ENCODE measurements around the gene SERINC5.

Gene SERINC5

DNA sequence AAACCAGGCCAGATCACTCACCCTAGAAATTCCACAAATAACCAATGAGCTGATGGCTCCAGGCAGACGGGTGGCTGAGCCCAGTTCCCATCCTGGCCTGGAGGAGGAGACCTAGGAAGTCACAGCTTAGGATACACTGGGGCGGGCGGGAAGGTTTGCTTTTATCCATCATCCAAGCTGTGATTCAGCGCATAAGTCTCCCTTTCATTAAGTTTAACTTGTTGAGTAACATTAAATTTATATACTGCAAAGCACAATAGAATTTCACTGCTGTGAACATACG, 165.0 kb downstream of the SERINC5 start:
- no peak for DNase-seq

DNA sequence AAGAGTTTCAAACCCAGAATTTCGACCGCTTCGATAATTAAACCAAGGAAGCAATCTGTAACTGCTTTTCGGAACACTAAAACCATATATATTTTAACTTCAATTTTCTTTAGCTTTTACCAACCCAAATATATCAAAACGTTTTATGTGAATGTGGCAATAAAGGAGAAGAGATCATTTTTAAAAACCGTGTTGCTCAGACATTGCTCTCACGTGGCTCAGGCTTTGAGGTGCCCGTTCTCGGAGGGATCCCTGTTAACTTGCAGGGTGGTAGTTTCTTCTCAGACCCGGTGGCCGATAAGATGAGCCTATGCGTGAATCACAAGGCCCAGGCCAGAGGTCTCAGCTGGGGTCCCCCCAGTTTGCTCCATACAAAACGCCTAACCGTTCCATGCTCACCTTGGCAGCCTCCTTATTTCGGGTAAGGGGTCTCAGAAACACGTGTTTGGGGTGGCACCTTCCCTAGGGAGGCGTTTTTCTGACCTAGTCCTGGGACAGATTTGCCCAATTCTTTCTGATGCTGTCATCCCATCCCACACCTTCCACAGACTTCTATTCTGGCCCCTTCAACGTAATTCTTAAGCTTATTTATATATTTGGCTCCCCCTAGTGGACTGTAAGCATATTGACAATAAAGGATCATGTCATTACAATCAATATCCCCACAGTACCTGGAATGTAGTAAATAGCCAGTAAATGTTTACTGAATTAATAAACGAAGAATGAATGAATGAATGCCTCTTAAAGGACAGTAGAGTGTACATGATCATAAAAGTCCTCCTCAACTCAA, 172.6 kb downstream of the SERINC5 start:
- DNase-seq: no peak

DNA sequence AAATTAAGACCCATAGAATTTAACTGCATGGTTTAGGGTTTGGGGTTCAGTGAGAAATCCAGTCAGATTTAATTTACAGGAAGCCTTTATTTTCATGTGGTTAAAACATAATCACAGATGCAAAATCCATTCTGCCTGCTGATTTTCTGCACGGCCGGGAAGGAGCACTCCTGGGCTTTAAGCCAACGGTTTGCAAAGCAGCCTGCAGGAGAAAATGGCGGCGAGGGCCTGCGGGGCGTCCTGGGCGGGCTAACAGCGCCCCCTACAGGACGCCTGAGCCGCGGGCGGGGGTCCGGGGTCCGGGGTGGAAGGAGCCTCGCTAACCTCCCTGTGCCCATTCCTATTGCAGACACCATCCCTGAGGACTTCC, 173.1 kb downstream of the SERINC5 start:
- DNase-seq: peak in 2 of 4 experiments; percentile 35 to 36

DNA sequence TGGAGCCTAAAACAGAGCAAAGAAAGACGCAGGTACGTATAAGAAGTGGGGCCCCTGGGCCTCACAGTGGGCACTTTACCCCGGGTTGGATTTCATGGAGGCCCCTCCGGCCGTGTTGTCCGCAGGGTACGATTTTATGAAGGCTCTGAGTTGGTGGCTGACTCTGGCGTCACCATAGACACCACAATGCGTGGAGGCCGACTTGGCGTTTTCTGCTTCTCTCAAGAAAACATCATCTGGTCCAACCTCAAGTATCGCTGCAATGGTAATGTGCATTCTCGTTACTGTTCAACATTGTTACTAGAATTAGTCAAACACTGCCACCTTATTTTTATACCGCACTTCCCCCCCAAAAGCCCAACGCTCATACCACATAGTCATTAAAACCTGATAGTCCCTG, 173.6 kb downstream of the SERINC5 start:
- DNase-seq: no peak

DNA sequence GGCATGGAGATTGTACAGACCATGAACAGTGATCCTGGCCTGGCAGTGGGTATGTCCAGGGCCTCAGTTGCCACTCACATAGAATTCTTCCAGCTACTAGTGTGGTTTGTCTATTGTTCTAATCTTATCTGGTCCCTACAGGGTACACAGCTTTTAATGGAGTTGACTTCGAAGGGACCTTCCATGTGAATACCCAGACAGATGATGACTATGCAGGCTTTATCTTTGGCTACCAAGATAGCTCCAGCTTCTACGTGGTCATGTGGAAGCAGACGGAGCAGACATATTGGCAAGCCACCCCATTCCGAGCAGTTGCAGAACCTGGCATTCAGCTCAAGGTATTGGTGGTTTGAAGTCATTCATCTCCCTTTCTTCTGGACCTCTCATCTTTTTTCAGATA, 176.9 kb downstream of the SERINC5 start:
- no peak for DNase-seq

DNA sequence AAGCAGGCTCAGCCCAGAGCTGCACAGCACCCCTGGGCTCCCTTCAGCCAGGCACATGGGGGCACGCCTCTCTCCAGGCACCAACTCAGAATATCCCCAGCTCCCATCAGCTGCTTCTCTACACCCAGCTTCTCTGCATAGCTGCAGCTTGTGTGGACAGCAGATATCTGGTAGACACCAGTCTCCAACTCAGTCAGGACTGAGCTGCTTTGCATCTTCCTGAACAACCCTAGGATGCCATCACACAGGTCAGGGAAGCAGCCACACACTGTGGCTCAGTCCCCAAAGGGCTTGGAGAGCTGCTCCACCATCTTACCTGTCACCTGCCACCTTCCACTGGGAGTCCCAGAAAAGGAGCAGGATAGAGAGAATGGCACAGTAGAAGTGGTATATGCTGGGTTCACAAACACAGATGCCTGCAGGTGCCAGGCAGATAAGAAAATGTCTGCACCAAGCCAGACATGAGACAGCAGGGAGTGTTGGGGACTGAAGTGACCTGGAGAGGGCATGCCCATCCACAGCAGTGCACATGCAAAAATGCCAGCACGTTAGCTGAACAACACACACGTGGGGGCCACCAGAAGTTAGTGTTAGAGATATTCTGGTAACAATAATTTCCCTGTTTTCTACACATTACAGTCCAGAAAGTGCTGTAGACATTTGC, 178.7 kb downstream of the SERINC5 start:
- no peak for DNase-seq

DNA sequence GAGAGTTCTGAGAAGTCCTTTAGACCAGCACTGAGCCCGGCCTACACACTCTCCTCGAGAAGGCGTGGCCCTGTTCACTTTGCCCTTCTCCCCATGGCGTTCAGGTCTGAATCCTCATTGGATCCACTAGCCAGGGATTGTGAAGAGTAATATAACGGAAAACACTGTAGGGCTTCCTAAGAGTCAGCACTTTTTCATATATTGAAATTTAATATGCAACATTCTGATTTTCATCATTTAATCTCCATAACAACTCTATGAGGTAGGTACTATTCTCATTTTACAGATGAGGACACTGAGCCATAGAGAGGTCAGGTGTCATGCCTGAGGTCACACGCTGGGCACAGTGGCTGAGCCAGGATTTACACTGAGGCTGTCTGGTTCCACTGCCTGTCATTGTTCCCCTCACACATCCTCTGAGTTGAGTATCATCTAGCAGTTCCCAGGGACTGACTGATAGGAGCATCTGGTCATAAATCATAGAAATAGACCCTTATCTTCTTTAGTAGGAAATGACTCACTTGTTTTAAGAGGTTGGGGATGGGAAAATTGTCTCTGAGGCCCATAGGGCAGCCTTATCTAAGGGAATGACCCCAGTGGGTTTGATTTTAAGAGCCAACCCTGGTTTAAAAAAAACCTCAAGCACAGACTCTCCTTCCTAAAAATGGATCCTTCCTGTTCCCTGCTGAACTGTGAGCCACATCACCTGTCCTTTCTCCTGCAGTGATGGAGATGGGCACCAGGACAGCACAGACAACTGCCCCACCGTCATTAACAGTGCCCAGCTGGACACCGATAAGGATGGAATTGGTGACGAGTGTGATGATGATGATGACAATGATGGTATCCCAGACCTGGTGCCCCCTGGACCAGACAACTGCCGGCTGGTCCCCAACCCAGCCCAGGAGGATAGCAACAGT, 179.5 kb downstream of the SERINC5 start:
- DNase-seq: no peak

DNA sequence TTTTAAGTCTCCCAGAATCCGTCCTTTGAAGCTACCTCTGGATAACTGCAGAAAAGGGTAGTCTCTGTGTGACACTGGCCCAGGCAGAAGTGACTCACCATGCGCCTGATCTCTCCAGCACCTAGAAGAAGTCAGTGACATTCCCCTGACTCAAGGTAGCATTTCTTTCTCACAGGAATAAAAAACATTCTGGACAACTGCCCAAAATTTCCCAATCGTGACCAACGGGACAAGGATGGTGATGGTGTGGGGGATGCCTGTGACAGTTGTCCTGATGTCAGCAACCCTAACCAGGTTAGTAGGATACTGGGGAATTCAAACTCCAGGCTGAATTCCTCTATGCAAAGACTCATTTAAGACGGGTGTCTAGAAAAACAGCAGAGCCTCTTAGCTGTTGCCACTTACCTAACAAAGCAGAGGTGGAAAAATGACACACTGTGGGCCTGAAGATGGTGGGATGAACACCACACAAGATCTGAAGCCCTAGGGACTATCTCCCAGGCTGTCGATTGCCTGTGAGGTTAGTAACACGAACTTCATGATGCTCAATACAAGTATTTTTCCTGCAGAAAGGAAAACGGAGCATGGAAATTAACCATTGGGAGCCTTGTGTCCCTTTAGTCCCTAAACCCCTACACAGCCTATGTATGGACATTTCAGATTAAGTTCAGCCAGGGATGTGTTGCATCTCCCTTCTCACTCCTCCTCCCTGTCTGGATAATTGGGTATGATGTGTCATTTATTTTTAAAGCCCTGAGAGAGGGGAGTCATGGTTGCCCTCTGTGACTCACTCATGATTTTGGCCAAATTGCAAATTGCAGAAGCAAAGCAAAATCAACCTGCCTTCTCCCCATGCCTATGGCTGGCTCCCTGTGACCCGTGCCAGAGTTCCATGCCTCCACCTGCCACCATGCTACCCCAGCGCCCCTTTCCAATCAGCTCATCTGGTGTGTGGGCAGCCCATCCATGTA, 183.5 kb downstream of the SERINC5 start:
- no peak for DNase-seq

DNA sequence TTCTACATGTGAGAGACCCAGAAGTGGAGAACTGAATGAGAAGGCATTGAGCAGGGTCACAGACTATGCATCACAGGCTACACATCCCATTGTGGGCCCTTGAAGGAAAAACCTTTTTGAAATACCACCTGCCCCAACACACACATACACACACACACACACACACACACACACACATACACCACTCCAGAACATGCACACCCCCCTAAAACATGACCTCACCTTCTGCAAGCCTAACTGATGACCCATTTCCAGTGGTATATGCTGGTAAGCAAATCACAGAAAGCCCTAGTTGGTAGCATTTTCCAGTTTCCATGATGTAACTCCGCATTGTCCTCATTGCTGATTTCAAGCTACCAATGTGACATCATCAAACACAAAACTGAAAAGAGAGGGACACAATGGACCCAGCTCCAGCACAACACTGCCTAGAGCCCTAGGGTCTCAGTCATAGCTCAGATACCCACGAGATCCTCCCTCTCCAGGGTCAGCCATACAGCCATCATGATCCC, 184.3 kb downstream of the SERINC5 start:
- DNase-seq: no peak

DNA sequence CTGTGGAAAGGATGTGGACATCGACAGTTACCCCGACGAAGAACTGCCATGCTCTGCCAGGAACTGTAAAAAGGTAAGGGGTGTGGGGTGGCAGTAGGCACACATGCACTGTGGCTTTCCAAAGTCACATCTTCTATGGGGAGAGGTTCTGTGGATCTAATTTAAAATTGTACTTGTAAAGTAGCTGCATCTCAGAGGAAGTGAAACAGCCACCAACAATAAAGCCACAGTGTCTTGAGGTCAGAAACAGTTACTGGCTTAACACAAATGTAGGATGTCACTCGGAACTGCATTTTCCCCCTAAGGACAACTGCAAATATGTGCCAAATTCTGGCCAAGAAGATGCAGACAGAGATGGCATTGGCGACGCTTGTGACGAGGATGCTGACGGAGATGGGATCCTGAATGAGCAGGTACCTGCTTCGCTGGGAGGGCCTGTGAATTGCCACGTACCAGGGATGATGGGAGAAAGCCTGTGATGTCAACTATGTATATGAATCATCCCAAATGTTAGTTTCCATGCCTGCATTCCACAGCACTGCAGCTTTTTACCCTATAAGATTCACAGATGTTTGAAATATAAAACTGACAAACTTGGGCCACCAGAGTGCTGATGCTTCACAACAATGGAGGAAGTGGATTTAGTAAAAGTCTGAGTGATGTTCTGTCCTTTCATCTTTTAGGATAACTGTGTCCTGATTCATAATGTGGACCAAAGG, 185.4 kb downstream of the SERINC5 start:
- DNase-seq: no peak

DNA sequence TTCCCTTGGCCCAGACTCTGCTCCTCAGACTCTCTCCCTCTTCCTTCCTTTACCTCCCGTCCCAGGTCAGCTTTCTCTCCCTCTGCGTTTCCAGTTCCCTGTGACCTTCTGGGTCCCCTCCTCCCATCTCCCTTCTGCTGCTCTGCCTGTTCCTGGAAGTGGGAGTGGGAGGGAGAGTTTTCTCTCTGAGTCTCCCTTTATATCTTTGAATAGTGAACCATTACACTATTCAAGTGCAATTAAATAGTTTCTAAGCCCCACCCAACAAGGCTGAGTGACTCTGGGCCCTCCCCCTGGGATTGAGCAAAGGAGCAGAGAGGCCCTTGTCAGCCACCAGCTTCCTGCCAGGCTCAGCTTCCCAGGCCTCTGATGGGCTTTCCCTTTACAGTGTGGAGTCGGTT, 185.9 kb downstream of the SERINC5 start:
- DNase-seq: no peak

DNA sequence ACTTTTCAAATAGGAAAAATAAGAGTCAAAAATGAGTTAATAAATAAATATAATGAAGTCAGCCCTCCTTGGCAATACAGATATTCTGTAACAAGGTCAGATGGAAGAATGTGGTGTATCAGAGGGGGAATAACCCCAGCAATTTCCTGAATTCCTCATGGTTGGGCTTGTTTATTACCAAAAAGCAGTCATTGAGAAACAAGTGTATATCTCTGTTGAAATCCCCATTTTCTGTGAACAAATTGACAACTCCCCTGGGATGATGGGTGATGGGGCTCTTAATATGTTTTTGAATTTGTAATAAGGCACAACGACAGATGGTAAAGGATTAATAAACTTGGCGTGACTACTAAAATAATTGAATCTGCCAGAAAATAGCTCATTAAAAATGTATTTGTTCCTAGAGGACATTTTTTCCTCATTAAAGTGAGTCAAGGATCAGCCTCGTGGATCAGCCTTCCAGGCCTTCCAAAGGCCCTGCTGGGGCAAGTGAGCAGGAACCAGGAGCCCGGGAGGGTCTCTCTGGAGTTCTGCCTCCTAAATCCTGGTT, 186.5 kb downstream of the SERINC5 start:
- no peak for DNase-seq

DNA sequence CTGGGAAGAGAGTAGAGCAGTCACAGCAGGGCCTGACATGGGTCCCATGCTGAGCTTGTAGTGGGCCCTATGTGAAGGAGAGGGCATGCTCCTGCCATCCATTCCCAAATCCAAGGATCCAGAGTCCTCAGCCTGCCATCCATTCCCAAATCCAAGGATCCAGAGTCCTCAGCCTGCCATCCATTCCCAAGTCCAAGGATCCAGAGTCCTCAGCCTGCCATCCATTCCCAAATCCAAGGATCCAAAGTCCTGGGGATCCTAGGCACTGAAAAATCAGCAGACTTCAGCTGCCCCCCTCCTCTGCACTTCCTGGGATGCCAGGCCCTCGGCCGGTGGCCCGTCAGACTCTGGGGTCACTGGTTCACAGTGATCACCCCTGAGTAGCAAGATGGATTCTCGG, 187.1 kb downstream of the SERINC5 start:
- no peak for DNase-seq

DNA sequence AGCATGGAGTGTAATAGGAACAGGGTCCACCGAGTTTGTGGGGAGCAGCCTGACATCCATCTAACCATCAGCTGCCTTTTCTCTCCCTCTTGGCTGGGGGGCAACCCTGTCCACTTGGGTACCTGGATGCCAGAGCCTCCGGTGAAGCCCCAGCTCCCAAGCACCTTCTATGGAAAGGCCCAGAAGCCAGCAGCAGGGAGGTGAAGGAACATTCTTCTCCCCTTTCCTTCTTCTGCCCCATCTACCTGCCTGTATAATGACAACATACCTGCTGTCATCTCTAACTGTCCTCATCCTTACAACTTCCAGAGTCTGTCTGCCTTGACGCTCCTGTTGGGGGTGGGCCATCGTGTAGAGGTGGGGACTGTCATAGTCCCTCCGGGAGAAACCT, 187.6 kb downstream of the SERINC5 start:
- no peak for DNase-seq

DNA sequence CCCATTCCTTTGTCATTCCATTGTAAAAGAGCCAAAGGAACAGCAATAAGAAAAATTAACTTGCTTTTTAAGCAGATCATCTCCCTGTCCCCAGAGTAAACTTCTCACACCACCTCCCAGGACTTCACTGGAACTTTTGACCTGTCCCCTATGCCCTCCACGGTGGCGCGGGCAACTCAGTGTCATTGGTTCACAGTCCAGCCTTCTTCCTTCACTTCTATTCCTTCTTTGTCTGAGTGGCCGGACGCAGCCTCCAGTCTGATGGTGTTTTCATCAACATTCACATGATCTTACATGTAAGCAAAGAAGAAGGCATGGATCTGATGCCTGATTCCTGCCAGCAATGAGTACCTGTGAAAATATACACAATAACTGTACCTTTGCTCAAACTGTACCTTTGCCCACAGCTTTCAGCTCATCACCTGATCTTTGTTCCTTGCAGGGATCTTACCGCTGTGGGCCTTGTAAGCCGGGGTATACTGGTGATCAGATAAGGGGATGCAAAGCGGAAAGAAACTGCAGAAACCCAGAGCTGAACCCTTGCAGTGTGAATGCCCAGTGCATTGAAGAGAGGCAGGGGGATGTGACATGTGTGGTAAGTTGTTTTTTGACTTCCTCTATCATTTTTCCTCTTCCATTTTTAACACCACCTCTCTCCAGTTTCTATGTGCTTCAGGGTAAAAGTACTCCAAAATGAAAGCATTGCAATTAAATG, 188.2 kb downstream of the SERINC5 start:
- no peak for DNase-seq

DNA sequence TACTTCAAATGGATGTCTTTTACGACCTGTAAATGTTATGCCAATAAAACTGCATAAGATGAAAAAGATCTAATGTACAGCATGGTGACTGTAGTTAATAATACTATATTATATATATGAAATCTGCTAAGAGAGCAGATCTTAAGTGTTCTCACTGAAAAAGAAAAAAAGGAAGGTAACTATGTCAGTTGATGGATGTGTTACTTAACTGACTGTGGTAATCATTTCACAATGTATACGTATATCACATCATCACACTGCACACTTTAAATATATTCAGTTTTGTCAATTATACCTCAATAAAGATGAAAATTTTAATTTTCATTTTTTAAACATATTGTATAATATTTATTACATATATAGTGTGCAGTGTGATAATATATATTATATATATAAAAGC, 188.8 kb downstream of the SERINC5 start:
- no peak for DNase-seq

DNA sequence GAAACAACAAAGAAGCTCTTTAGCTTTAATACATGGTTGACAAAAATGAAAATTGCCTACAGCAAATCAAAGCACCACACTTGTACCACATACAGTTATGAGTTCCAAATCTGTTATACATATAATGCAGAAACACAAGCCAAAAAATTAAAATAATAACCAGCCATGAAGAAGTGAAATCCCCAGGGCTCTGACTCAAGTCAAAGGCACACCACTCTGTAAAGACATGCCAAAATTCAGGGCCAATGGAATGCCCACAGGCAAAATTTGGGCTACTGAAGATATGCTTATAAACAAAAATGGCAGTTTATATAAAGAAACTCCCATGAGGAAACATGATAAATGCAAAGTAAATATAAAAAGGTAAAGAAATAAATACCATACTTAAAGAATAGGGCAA, 191.7 kb downstream of the SERINC5 start:
- DNase-seq: no peak

Measured in activated naive CD4-positive, alpha-beta T cell (primary cell).